HG02852 (cell line): ENCODE measurements around the gene RANBP1.

Source experiments
- ATAC-seq: cut with Tn5 transposase; IDR thresholded peaks from one replicate; pipeline ENCODE4 v1.9.1; 2021; ENCODE audit warnings: mild to moderate bottlenecking, moderate library complexity; ENCODE audit not compliant: unreplicated experiment

RANBP1 gene

GRCh38 chr22:20167643-20168322 lies 51.9 kb downstream of the RANBP1 start:
- ATAC-seq, result no peak

DNA sequence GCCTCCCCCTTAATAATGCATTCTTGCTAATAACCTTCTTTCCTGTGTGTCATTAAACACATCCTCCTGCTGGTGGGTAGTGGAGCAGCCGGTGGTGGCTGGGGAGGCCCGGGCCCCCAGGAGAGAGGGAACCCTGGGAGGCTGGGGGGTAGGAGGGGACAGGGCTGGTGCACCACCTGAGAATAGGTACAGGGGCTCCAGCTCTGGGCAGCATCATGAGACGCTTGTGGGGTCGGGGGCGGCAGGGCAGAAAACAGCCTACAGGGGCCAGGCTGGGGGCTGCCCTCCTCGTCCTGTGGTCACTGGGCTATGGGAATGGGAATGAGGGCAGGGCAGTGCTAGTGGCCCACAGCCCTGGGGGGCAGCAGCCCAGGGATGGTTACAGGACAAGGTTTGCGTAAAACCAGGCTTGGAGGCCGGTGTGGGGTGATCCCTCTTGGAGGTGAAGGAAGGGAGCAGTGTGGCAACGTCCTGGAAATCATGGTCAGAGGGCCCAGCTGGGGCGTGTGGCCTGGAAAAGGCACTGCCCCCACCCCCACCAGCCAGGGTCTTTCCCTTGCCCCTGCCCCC lies 53.4 kb downstream of the RANBP1 start:
- no peak for ATAC-seq

GRCh38 chr22:20170170-20170569 lies 54.3 kb downstream of the RANBP1 start:
- ATAC-seq, result no peak

- no peak for ATAC-seq
These were observed 55.6 kb downstream of the RANBP1 start for GRCh38 chr22:20171288-20172140.

- no peak for ATAC-seq
These were observed 56.3 kb downstream of the RANBP1 start for GRCh38 chr22:20172141-20172613.

GRCh38 chr22:20173246-20173645 lies 57.3 kb downstream of the RANBP1 start:
- ATAC-seq, result no peak

DNA sequence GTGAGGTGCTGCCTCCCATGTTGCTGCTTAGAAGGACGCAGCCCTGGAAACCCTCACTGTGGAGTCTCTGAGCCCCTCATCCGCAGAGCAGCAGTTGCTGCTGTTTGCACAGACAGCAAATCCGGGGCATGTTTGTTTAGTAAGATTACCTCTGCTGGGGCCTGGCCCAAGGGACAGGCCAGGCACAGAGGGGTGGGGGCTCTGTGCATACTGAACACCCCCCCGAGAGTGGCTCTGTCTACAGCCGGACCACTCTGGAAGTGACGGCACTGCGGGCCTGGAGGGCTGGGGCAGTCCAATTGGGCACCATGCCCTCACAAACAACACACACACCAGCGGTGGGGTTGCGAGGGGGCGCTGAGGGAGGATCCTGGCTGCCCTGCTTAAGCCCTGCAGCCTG lies 57.9 kb downstream of the RANBP1 start:
- ATAC-seq, result no peak

DNA sequence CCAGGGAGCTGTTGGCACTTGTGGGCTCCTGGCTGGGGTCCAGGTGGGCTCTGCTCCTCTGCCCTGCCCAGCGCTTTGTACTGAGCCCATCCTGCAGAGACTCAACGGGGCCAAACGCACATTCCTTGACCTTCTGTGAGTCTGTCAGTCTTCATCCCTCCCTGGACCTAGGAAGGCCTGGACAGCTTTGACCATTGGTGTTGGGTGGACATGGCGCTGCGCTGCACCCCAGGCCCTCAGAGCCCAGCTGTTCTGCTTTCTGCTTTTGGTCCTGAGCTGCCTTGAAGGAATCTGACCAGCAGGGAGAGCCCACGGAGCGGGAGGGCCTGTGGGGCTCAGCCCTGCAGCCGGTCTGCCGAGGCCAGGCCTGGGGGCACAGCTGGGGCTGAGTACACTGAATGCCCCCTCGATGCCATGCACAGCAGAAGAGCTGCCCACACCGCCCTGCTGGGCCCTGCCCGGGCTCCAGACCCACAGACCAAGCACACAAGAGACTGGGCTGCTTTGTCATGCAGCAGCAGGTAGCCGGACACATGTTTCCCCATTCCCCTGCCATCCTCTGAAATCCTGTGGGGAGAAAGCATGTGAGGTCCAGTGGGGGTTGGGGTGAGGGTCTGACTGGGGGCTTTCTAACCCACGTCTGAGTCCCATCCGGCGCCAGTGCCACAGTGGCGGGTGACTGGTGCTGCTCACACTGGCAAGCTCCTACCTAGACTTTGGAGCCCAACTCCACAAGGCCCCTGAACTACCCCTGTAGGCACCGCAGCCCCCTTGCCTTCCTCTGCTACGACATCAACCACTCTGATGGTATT lies 59.1 kb downstream of the RANBP1 start:
- ATAC-seq, result no peak

GRCh38 chr22:20175597-20175900 lies 59.6 kb downstream of the RANBP1 start:
- no peak for ATAC-seq

GRCh38 chr22:20176421-20177085 lies 60.6 kb downstream of the RANBP1 start:
- ATAC-seq, result no peak
